SK-N-SH treated with all-trans-retinoic acid at 6 μM for 48 hours (cell line): Measurements from ENCODE around the gene APCDD1L.

ENCODE experiments used
- ATAC-seq: fragments of 200-7000 bp; cut with Tn5 transposase; 3 replicates; pipeline ENCODE4 v1.9.1; 2020; ENCODE audit warnings: mild to moderate bottlenecking, moderate library complexity
- ARNTL ChIP-seq: fragments of 450-650 bp; formaldehyde crosslinking; IDR thresholded peaks from 2 replicates; pipeline ENCODE4 v1.5.0; 2020; ENCODE audit warnings: low read depth, mild to moderate bottlenecking, moderate library complexity, borderline replicate concordance
- BACH2 ChIP-seq: fragments of 250-450 bp; sonication (Bioruptor Pico); IDR thresholded peaks from 2 replicates; pipeline ENCODE4 v1.9.0; 2021; ENCODE audit warnings: mild to moderate bottlenecking, borderline replicate concordance
- CSDC2 ChIP-seq: fragments of 250-450 bp; sonication (Bioruptor Pico); IDR thresholded peaks from 2 replicates; pipeline ENCODE4 v1.5.0; 2020; ENCODE audit warnings: mild to moderate bottlenecking, moderate library complexity
- CSRNP3 ChIP-seq: fragments of 250-450 bp; sonication (Bioruptor Pico); IDR thresholded peaks from 2 replicates; pipeline ENCODE4 v1.5.1; 2021; ENCODE audit warnings: mild to moderate bottlenecking, moderate library complexity
- ESRRG ChIP-seq: fragments of 250-450 bp; sonication (Bioruptor Pico); IDR thresholded peaks from 2 replicates; pipeline ENCODE4 v1.6.1; 2021; ENCODE audit warnings: mild to moderate bottlenecking
- ISL1 ChIP-seq: fragments of 250-450 bp; sonication (Bioruptor Pico); IDR thresholded peaks from 2 replicates; pipeline ENCODE4 v2.1.2; 2022; ENCODE audit warnings: mild to moderate bottlenecking, moderate library complexity
- OSR1 ChIP-seq: fragments of 250-450 bp; sonication (Bioruptor Pico); IDR thresholded peaks from 2 replicates; pipeline ENCODE4 v1.8.0; 2022; ENCODE audit warnings: moderate library complexity, mild to moderate bottlenecking, inconsistent platforms
- PATZ1 ChIP-seq: fragments of 250-450 bp; sonication (Bioruptor Pico); IDR thresholded peaks from 2 replicates; pipeline ENCODE4 v1.8.0; 2020; ENCODE audit warnings: mild to moderate bottlenecking, moderate library complexity, borderline replicate concordance
- POU6F1 ChIP-seq: fragments of 250-450 bp; sonication (Bioruptor Pico); IDR thresholded peaks from 2 replicates; pipeline ENCODE4 v1.8.0; 2021; ENCODE audit warnings: low read depth, mild to moderate bottlenecking, moderate library complexity, borderline replicate concordance
- PPARA ChIP-seq: fragments of 250-450 bp; sonication (Bioruptor Pico); IDR thresholded peaks from 2 replicates; pipeline ENCODE4 v1.5.0; 2020; ENCODE audit warnings: mild to moderate bottlenecking, borderline replicate concordance
- SNAI2 ChIP-seq: fragments of 250-450 bp; sonication (Bioruptor Pico); IDR thresholded peaks from 2 replicates; pipeline ENCODE4 v1.5.0; 2020; ENCODE audit warnings: mild to moderate bottlenecking, moderate library complexity
- TOX ChIP-seq: fragments of 250-450 bp; sonication (Bioruptor Pico); IDR thresholded peaks from 2 replicates; pipeline ENCODE4 v1.8.0; 2021; ENCODE audit warnings: mild to moderate bottlenecking, moderate library complexity, borderline replicate concordance
- ZC3H10 ChIP-seq: fragments of 250-450 bp; sonication (Bioruptor Pico); IDR thresholded peaks from 2 replicates; pipeline ENCODE4 v1.5.1; 2021; ENCODE audit warnings: mild to moderate bottlenecking, moderate library complexity
- ZFP3 ChIP-seq: fragments of 250-450 bp; sonication (Bioruptor Pico); IDR thresholded peaks from 2 replicates; pipeline ENCODE4 v1.5.0; 2020; ENCODE audit warnings: mild to moderate bottlenecking, moderate library complexity
- ZFP30 ChIP-seq: fragments of 450-650 bp; formaldehyde crosslinking; IDR thresholded peaks from 2 replicates; pipeline ENCODE4 v1.5.0; 2022; ENCODE audit warnings: mild to moderate bottlenecking, moderate library complexity
- ZNF565 ChIP-seq: fragments of 450-650 bp; formaldehyde crosslinking; conservative IDR thresholded peaks from 2 replicates; pipeline ENCODE4 v1.5.0; 2020; ENCODE audit warnings: low read depth, mild to moderate bottlenecking, moderate library complexity
- ZNF70 ChIP-seq: fragments of 450-650 bp; formaldehyde crosslinking; IDR thresholded peaks from 2 replicates; pipeline ENCODE4 v1.5.0; 2020; ENCODE audit warnings: mild to moderate bottlenecking, moderate library complexity
- ZNF8 ChIP-seq: fragments of 450-650 bp; formaldehyde crosslinking; IDR thresholded peaks from 2 replicates; pipeline ENCODE4 v1.5.0; 2020; ENCODE audit warnings: mild to moderate bottlenecking, moderate library complexity

The APCDD1L gene

GRCh38 chr20:58471193-58472164, 43.7 kb downstream of the APCDD1L start (continued):
- TF ChIP-seq POU6F1 (CRISPR knock-in tag), result no peak
- no peak; the same call in 1 of the 2 replicates for TF ChIP-seq ZFP3 (CRISPR knock-in tag)
- TF ChIP-seq ZNF565, result no peak
- TF ChIP-seq BACH2 (CRISPR knock-in tag), result no peak
- TF ChIP-seq ZFP30 (CRISPR knock-in tag), result no peak
- no peak for TF ChIP-seq SNAI2 (CRISPR knock-in tag)
- no peak for TF ChIP-seq OSR1 (CRISPR knock-in tag)
- TF ChIP-seq CSRNP3 (CRISPR knock-in tag), result peak; percentile 37; the same call in 1 of the 2 replicates
- TF ChIP-seq, all 23 proteins: peak for 6

GRCh38 chr20:58470336-58471192, 44.6 kb downstream of the APCDD1L start:
- no peak for ATAC-seq
- no peak for TF ChIP-seq ZC3H10 (CRISPR knock-in tag)
- TF ChIP-seq ZFP30 (CRISPR knock-in tag), result no peak
- TF ChIP-seq CSDC2 (CRISPR knock-in tag), result no peak
- no peak for TF ChIP-seq ZNF70 (CRISPR knock-in tag)
- no peak for TF ChIP-seq OSR1 (CRISPR knock-in tag)
- no peak for TF ChIP-seq BACH2 (CRISPR knock-in tag)
- TF ChIP-seq PATZ1 (CRISPR knock-in tag), result no peak
- TF ChIP-seq TOX, result no peak
- no peak for TF ChIP-seq ESRRG (CRISPR knock-in tag)

- TF ChIP-seq ESRRG (CRISPR knock-in tag) (no peak), ARNTL (CRISPR knock-in tag) (no peak), PPARA (CRISPR knock-in tag) (no peak), CSDC2 (CRISPR knock-in tag) (no peak), OSR1 (CRISPR knock-in tag) (no peak), ZFP3 (CRISPR knock-in tag) (no peak), PATZ1 (CRISPR knock-in tag) (no peak), ZFP30 (CRISPR knock-in tag) (no peak), ZNF8 (no peak), ISL1 (CRISPR knock-in tag) (no peak), BACH2 (CRISPR knock-in tag) (no peak), ZC3H10 (CRISPR knock-in tag) (no peak), TOX (no peak), ZNF565 (no peak)
Observed at GRCh38 chr20:58469616-58470015, 45.6 kb downstream of the APCDD1L start.

More at GRCh38 chr20:58469616-58470015, 45.6 kb downstream of the APCDD1L start:
- no peak for ATAC-seq
